K562 (cell line): ENCODE results near the gene CCDC13. TPM values are rescaled to one million over a fixed set of nuclear protein-coding genes. Genes with fewer than 3 reads are reported as not detected.
"Not testable (repeated sequence)": the region's sequence is repeated elsewhere in the genome, so short reads cannot be mapped to it uniquely, and the experiment has no call there.

ENCODE experiments used
- ATAC-seq: fragments of 200-7000 bp; cut with Tn5 transposase; 3 replicates; pipeline ENCODE4 v1.9.1; 2020; ENCODE audit warnings: moderate library complexity
- BruUV-seq: library from RNA; stranded (reverse); fragments of 400-500 nt; replicated peaks from 2 replicates; lab custom pipeline; 2021; lab: Mats Ljungman, UMichigan
- CTCF ChIA-PET: fragments of 300-600 bp; formaldehyde crosslinking; extraction: SDS; loops from one replicate; lab custom pipeline; 2021; ENCODE audit warnings: low intra/inter-chr PET ratio; lab: Yijun Ruan, JAX
- POLR2A ChIA-PET: fragments of 300-600, 350-650 bp; sonication (Branson Sonifier 250); formaldehyde crosslinking; extraction: SDS; loops from one replicate; lab custom pipeline; 2021; ENCODE audit warnings: antibody characterized with exemption, inconsistent platforms; lab: Yijun Ruan, JAX
- DNase-seq, 4 experiments: peaks; one replicate each; pipeline versions ENCODE4 v3.0.0 to v3.0.0-alpha.2; 2011 to 2018; ENCODE audit warnings: low spot score in 3 of 4, mixed read lengths in 3 of 4; ENCODE audit errors: extremely low read depth in 1 of 4
- FAIRE-seq: peaks from 2 replicates; lab custom pipeline; 2011; peaks lifted over from hg19 to GRCh38; lab: Jason Lieb, UNC
- H2AFZ ChIP-seq: 2 replicates; pipeline ENCODE4 v1.6.0; 2011; ENCODE audit warnings: low read depth, low read length, control low read depth, inconsistent platforms
- H3K27ac ChIP-seq: fragments of 200-600 bp; 3 replicates; pipeline ENCODE4 v1.8.0; 2011; ENCODE audit warnings: low read depth, mild to moderate bottlenecking, control low read depth, inconsistent platforms, low read length, moderate library complexity, mixed read lengths; ENCODE audit errors: extremely low read depth
- H3K27me3 ChIP-seq, 2 experiments: fragments of 300-600 bp in 1 of 2; 2 replicates in 1 of 2; 3 replicates in 1 of 2; pipeline versions ENCODE4 v1.6.0 to v1.8.0; 2011; ENCODE audit warnings: inconsistent platforms in 2 of 2, low read length in 2 of 2, mild to moderate bottlenecking in 1 of 2, mixed read lengths in 1 of 2, moderate library complexity in 1 of 2; ENCODE audit not compliant: control insufficient read depth in 2 of 2, insufficient read depth in 2 of 2
- H3K36me3 ChIP-seq: fragments of 300-600 bp; 3 replicates; pipeline ENCODE4 v1.8.0; 2011; ENCODE audit warnings: mild to moderate bottlenecking, low read length, inconsistent platforms; ENCODE audit not compliant: control insufficient read depth, insufficient read depth
- H3K4me1 ChIP-seq, 2 experiments: fragments of 200-600 bp in 1 of 2; replicated peaks in 1 of 2; 2 replicates in 1 of 2; 3 replicates in 1 of 2; pipeline versions ENCODE4 v1.5.1 to v1.8.0; 2011; ENCODE audit warnings: inconsistent platforms in 2 of 2, low read length in 2 of 2, mild to moderate bottlenecking in 1 of 2, mixed read lengths in 1 of 2, moderate library complexity in 1 of 2; ENCODE audit not compliant: control insufficient read depth in 2 of 2, insufficient read depth in 2 of 2
- H3K4me2 ChIP-seq: 2 replicates; pipeline ENCODE4 v1.6.1; 2011; ENCODE audit warnings: low read length, control low read depth, inconsistent platforms, mixed read lengths; ENCODE audit not compliant: insufficient read depth
- H3K4me3 ChIP-seq: fragments of 200-600 bp; sonication (generic), shearing (Covaris generic); 2 replicates; pipeline ENCODE4 v1.5.1; 2016; ENCODE audit warnings: control low read depth, inconsistent platforms
- H3K79me2 ChIP-seq: fragments of 200-600 bp; 3 replicates; pipeline ENCODE4 v1.8.0; 2011; ENCODE audit warnings: low read length, inconsistent platforms; ENCODE audit not compliant: control insufficient read depth, insufficient read depth
- H3K9ac ChIP-seq, 2 experiments: 2 replicates each; pipeline versions ENCODE4 v1.6.0 to v1.6.1; 2011; ENCODE audit warnings: low read depth in 2 of 2, low read length in 2 of 2, control low read depth in 1 of 2, inconsistent platforms in 1 of 2, mild to moderate bottlenecking in 1 of 2, mixed read lengths in 1 of 2; ENCODE audit not compliant: insufficient read depth in 1 of 2
- H3K9me1 ChIP-seq: one replicate; pipeline ENCODE4 v1.6.0; 2011; ENCODE audit warnings: inconsistent platforms, mild to moderate bottlenecking, low read length, moderate library complexity; ENCODE audit not compliant: control insufficient read depth, insufficient read depth
- H3K9me3 ChIP-seq: replicated peaks from 2 replicates; pipeline ENCODE4 v1.5.1; 2011; ENCODE audit warnings: low read depth, low read length, inconsistent platforms; ENCODE audit not compliant: control insufficient read depth, insufficient read depth
- H4K20me1 ChIP-seq: replicated peaks from 2 replicates; pipeline ENCODE4 v1.6.1; 2011; ENCODE audit warnings: low read length, inconsistent platforms, mixed read lengths; ENCODE audit not compliant: control insufficient read depth, insufficient read depth
- HIVEP1 ChIP-seq: fragments of 250-450 bp; sonication (Bioruptor Pico); IDR thresholded peaks from 2 replicates; pipeline ENCODE4 v1.4.0; 2020; ENCODE audit warnings: mild to moderate bottlenecking
- KAT8 ChIP-seq: fragments of 450-650 bp; IDR thresholded peaks from 2 replicates; pipeline ENCODE4 v1.6.1; 2016; ENCODE audit warnings: low read depth, mild to moderate bottlenecking
- MAX ChIP-seq: sonication (generic); formaldehyde crosslinking; IDR thresholded peaks from 2 replicates; pipeline ENCODE4 v1.9.0; 2022; ENCODE audit warnings: mild to moderate bottlenecking, missing genetic modification reagents
- RCOR1 ChIP-seq, 2 experiments: IDR thresholded peaks; 2 replicates each; pipeline ENCODE4 v1.6.1; 2012; ENCODE audit warnings: low read depth in 2 of 2, low read length in 2 of 2, borderline replicate concordance in 1 of 2, improper control_type of control experiment in 1 of 2
- SIRT6 ChIP-seq: IDR thresholded peaks from one replicate; pipeline ENCODE4 v1.6.1; 2012; ENCODE audit warnings: low read depth, mild to moderate bottlenecking, control low read depth, inconsistent platforms, low read length, moderate library complexity
- SOX6 ChIP-seq: fragments of 450-650 bp; IDR thresholded peaks from 2 replicates; pipeline ENCODE4 v1.6.1; 2014; ENCODE audit warnings: mild to moderate bottlenecking
- TOE1 ChIP-seq, 2 experiments: fragments of 450-650 bp in 1 of 2; sonication (generic) in 1 of 2; formaldehyde crosslinking in 1 of 2; IDR thresholded peaks; 2 replicates each; pipeline versions ENCODE4 v1.7.1 to v1.8.0; 2016 to 2022; ENCODE audit warnings: borderline replicate concordance in 2 of 2, mild to moderate bottlenecking in 2 of 2, antibody characterized with exemption in 1 of 2, inconsistent platforms in 1 of 2, low read depth in 1 of 2, missing genetic modification reagents in 1 of 2, moderate library complexity in 1 of 2
- WHSC1 ChIP-seq: IDR thresholded peaks from one replicate; pipeline ENCODE4 v1.6.1; 2012; ENCODE audit warnings: low read length, control low read depth, inconsistent platforms
- ZBTB33 ChIP-seq: sonication (generic); formaldehyde crosslinking; IDR thresholded peaks from 2 replicates; pipeline ENCODE4 v1.8.1; 2023; ENCODE audit warnings: mild to moderate bottlenecking, missing genetic modification reagents
- ZBTB7A ChIP-seq: IDR thresholded peaks from 2 replicates; pipeline ENCODE4 v1.6.1; 2011; ENCODE audit warnings: low read depth, mild to moderate bottlenecking, low read length, moderate library complexity, borderline replicate concordance; ENCODE audit not compliant: control insufficient read depth
- ZKSCAN1 ChIP-seq: fragments of 150-350 bp; IDR thresholded peaks from 2 replicates; pipeline ENCODE4 v1.6.1; 2016; ENCODE audit warnings: low read depth, low read length
- ZKSCAN8 ChIP-seq: fragments of 200-800 bp; sonication (Bioruptor generic); IDR thresholded peaks from 2 replicates; pipeline ENCODE4 v1.6.1; 2016; ENCODE audit warnings: missing genetic modification characterization, missing compliant biosample characterization
- ZNF121 ChIP-seq: sonication (generic); formaldehyde crosslinking; conservative IDR thresholded peaks from 2 replicates; pipeline ENCODE4 v1.8.0; 2022; ENCODE audit warnings: missing genetic modification reagents
- ZNF347 ChIP-seq: fragments of 450-650 bp; formaldehyde crosslinking; IDR thresholded peaks from 2 replicates; pipeline ENCODE4 v1.4.0; 2020; ENCODE audit warnings: low read depth, mild to moderate bottlenecking, moderate library complexity
- ZNF583 ChIP-seq: fragments of 250-450 bp; sonication (Bioruptor Pico); IDR thresholded peaks from 2 replicates; pipeline ENCODE4 v1.4.0; 2020
- WGBS: fragments of 100-300 bp; shearing (Covaris generic); methylation state at CpG from one replicate; pipeline ENCODE4 v1.1.6; 2016; ENCODE audit warnings: low coverage, mixed read lengths; ENCODE audit not compliant: insufficient coverage; ENCODE audit errors: missing lambda C conversion rate; 5-methylcytosine and 5-hydroxymethylcytosine counted together
- in situ Hi-C: fragments of 300-500 bp; cut with MboI; formaldehyde crosslinking; loops from 4 replicates; pipeline ENCODE4 v1.15.0; 2018; ENCODE audit warnings: inconsistent platforms, mixed read lengths
- intact Hi-C: fragments of 100-400 bp; cut with micrococcal nuclease; formaldehyde crosslinking; loops from 2 replicates; pipeline ENCODE4 v1.14.2; 2022
- polyA plus RNA-seq, 8 experiments: library from polyadenylated mRNA; depleted of rRNA in 4 of 8; stranded (reverse) in 5 of 8; unstranded in 3 of 8; fragments of >200 nt; fragmentation: Nextera tagmentation in 2 of 8; fragmentation: Illumina TruSeq in 1 of 8; extraction: Ambion mirVana in 2 of 8; extraction: Trizol in 1 of 8; gene quantifications; 2 replicates each; pipeline versions ENCODE4 v1.2.1 to v1.2.3, GENCODE V29; 2011 to 2014; ENCODE audit warnings: inconsistent platforms in 1 of 8, missing spikeins in 1 of 8
- total RNA-seq, 7 experiments: library from RNA; depleted of rRNA in 6 of 7; stranded (reverse); fragments of >200 nt in 6 of 7; fragmentation: Illumina TruSeq in 2 of 7; extraction: Trizol in 2 of 7; gene quantifications; 2 replicates each; pipeline versions ENCODE4 v1.2.1 to v1.2.3, GENCODE V29; 2011 to 2021; ENCODE audit warnings: low replicate concordance in 1 of 7

CCDC13 gene
- total and polyA plus RNA-seq, 9 of the 15 experiments (the other 6 are each of a cell fraction or from before 2014, with no cell fraction given) = 0.20 to 0.70 (median 0.48) TPM; not detected in 2

- H4K20me1 ChIP-seq, H3K27me3 ChIP-seq, in situ Hi-C loops, H3K4me3 ChIP-seq, CTCF ChIA-PET, H3K9me3 ChIP-seq, H3K9me1 ChIP-seq, H3K36me3 ChIP-seq, POLR2A ChIA-PET, intact Hi-C loops, BruUV-seq, ATAC-seq, H3K79me2 ChIP-seq, H3K9ac ChIP-seq, H3K4me2 ChIP-seq, DNase-seq, H3K27ac ChIP-seq, FAIRE-seq: not testable (repeated sequence)
- peak; percentile 56; the same call in 1 of the 2 replicates for TF ChIP-seq ZNF121 (CRISPR knock-in tag)
- Histone ChIP-seq H3K4me1 (peaks cover 4 to 20% of the 10 kb centered on the region in 2 experiments; a peak in 4 of 5 replicates), H2AFZ (peak overlapping the region; percentile 93)
- 85% methylated on average over 10 of the region's 10 CpGs for WGBS
Observed at GRCh38 chr3:42810706-42811105, 37.7 kb upstream of the CCDC13 start.

GRCh38 chr3:42809202-42809601 is 36.1 kb upstream of the CCDC13 start, which contains the start of gene ACKR2:
Gene ACKR2, plus strand, starts transcription at chr3:42809445. Its CDS starts 55,058 bp downstream, at chr3:42864503.
- Histone ChIP-seq H3K27ac (no peak within 1 kb of the TSS), H3K4me2 (no peak within 1 kb of the TSS), H4K20me1 (no peaks in the 10 kb centered on the region), H3K36me3 (no peaks in the 10 kb centered on the region), H3K27me3 (no peaks in the 10 kb centered on the region), H3K9ac (no peak within 1 kb of the TSS), H3K79me2 (peaks cover 2% of the 10 kb centered on the region; the same call in 2 of the 3 replicates), H3K4me3 (no peak within 1 kb of the TSS), H3K9me1 (no peaks in the 10 kb centered on the region), H2AFZ (no peak within 1 kb of the TSS), H3K9me3 (peaks cover 7% of the 10 kb centered on the region), H3K4me1 (peaks cover 11 to 16% of the 10 kb centered on the region in 2 experiments; a peak in 4 of 5 replicates)
- ATAC-seq (no peak), FAIRE-seq (no peak), DNase-seq (no peak)
- 67% methylated on average over 5 of the region's 5 CpGs for WGBS
- intact Hi-C loops = no loop called here
- in situ Hi-C loops = no loop called here
- POLR2A ChIA-PET = no interaction called here
- no TSS peak for BruUV-seq
- CTCF ChIA-PET = no interaction called here
- TF ChIP-seq KAT8 = no peak
- TF ChIP-seq ZNF583 (CRISPR knock-in tag) = no peak
- TF ChIP-seq ZNF347 (CRISPR knock-in tag) = no peak
- TF ChIP-seq MAX (CRISPR knock-in tag) = no peak
- no peak for TF ChIP-seq HIVEP1 (CRISPR knock-in tag)
- no peak for TF ChIP-seq ZBTB33 (CRISPR knock-in tag)
- no peak for TF ChIP-seq ZBTB7A
- no peak for TF ChIP-seq ZKSCAN1
- no peak for TF ChIP-seq RCOR1 (IDR thresholded peaks at IDR 0.05; ENCODE audit: borderline replicate concordance in 1 of 2, low read depth in 2 of 2, low read length in 2 of 2)
- TF ChIP-seq TOE1 (IDR thresholded peaks at IDR 0.05; ENCODE audit: borderline replicate concordance) = no peak
- no peak for TF ChIP-seq TOE1 (CRISPR knock-in tag; IDR thresholded peaks at IDR 0.05; ENCODE audit: borderline replicate concordance, low read depth)
- TF ChIP-seq SIRT6 = no peak
- TF ChIP-seq WHSC1 = no peak
- no peak for TF ChIP-seq SOX6
- no peak for TF ChIP-seq ZKSCAN8 (CRISPR knock-in tag)
